Esophagus muscularis mucosa (tissue), 4 donors: ENCODE results near the gene DUSP7.

ENCODE experiments used
- CTCF ChIP-seq, 3 experiments: fragments of 200-600 bp in 2 of 3; fragments of 450-650 bp in 1 of 3; sonication (generic) in 2 of 3; IDR thresholded peaks; one replicate each; pipeline ENCODE4 v1.5.1; 2017 to 2019; ENCODE audit warnings: antibody characterized with exemption in 3 of 3, mild to moderate bottlenecking in 2 of 3, moderate library complexity in 1 of 3
- EP300 ChIP-seq: sonication (generic); formaldehyde crosslinking; IDR thresholded peaks from one replicate; pipeline ENCODE4 v1.6.1; 2017; ENCODE audit warnings: antibody characterized with exemption
- POLR2A ChIP-seq: fragments of 450-650 bp; IDR thresholded peaks from one replicate; pipeline ENCODE4 v1.6.1; 2017; ENCODE audit warnings: antibody characterized with exemption, moderate library complexity, mild to moderate bottlenecking, low read depth
- POLR2AphosphoS5 ChIP-seq, 2 donors: sonication (generic); formaldehyde crosslinking; IDR thresholded peaks; one replicate each; pipeline ENCODE4 v1.6.1; 2017; ENCODE audit warnings: antibody characterized with exemption in 2 of 2

- TF ChIP-seq CTCF (IDR thresholded peaks at IDR 0.05) (no peak), POLR2A (no peak), EP300 (no peak), POLR2AphosphoS5 (IDR thresholded peaks at IDR 0.05) (no peak)
Measured at GRCh38 chr3:52068730-52069129, 12.4 kb upstream of the DUSP7 start.
